Fibroblast of mammary gland (primary cell): Measurements from ENCODE around the gene SEC24D.
"Not testable (repeated sequence)": the region's sequence is repeated elsewhere in the genome, so short reads cannot be mapped to it uniquely, and the experiment has no call there.

Experiments
- DNase-seq: peaks from one replicate; pipeline ENCODE4 v3.0.0-alpha.2; 2010; ENCODE audit warnings: low read depth
- H3K4me3 ChIP-seq: 2 replicates; pipeline ENCODE4 v1.5.1; 2011; ENCODE audit warnings: low read depth, mild to moderate bottlenecking, low read length, moderate library complexity; ENCODE audit not compliant: control insufficient read depth
- TF ChIP-seq, protein P1 (sequence below): conservative IDR thresholded peaks from 2 replicates; pipeline ENCODE4 v1.5.1; 2011; ENCODE audit warnings: low read depth, low read length, inconsistent platforms; ENCODE audit not compliant: control insufficient read depth, insufficient read depth

Gene SEC24D

GRCh38 chr4:118835571-118836300 lies at the start of gene SEC24D:
Gene SEC24D, minus strand, starts transcription at chr4:118836126. Its CDS starts 2,430 bp downstream, at chr4:118833696.
- H3K4me3 ChIP-seq, result peak within 1 kb of the TSS; percentile 98
- DNase-seq, result peak; percentile 85
- TF ChIP-seq, protein P1, sequence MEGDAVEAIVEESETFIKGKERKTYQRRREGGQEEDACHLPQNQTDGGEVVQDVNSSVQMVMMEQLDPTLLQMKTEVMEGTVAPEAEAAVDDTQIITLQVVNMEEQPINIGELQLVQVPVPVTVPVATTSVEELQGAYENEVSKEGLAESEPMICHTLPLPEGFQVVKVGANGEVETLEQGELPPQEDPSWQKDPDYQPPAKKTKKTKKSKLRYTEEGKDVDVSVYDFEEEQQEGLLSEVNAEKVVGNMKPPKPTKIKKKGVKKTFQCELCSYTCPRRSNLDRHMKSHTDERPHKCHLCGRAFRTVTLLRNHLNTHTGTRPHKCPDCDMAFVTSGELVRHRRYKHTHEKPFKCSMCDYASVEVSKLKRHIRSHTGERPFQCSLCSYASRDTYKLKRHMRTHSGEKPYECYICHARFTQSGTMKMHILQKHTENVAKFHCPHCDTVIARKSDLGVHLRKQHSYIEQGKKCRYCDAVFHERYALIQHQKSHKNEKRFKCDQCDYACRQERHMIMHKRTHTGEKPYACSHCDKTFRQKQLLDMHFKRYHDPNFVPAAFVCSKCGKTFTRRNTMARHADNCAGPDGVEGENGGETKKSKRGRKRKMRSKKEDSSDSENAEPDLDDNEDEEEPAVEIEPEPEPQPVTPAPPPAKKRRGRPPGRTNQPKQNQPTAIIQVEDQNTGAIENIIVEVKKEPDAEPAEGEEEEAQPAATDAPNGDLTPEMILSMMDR, result no peak

DNA sequence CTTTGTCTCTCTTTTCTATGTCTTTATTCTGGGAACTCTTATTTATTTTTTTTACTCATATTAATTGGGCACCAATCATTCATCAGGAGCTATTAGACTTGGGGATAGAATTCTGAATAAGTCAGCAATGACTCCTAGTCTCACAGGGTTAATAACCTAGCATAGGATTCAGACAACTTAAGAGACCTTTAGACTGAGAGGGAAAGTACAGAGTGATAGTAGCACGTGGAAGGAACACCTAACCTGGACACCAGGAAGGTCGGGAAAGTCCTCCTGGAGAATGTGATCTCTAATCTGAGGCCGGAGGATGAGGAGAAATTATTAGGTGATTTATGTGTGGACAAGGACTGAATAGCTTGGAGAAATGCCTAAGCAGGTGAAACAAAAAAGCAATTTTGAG lies 48.8 kb upstream of the SEC24D start:
- TF ChIP-seq, protein P1, result no peak

GRCh38 chr4:118883861-118884260 lies 47.9 kb upstream of the SEC24D start:
- H3K4me3 ChIP-seq, result no peak overlapping the region
- TF ChIP-seq, protein P1, result peak; percentile 34
- no peak for DNase-seq

More for the DNA sequence above, 48.8 kb upstream of the SEC24D start:
- DNase-seq, result no peak
- H3K4me3 ChIP-seq, result no peak overlapping the region

GRCh38 chr4:118881512-118882146 lies 45.7 kb upstream of the SEC24D start:
- TF ChIP-seq, protein P1, result no peak
- H3K4me3 ChIP-seq, result no peak overlapping the region
- DNase-seq, result no peak

GRCh38 chr4:118879409-118879808 lies 43.5 kb upstream of the SEC24D start:
- no peak overlapping the region for H3K4me3 ChIP-seq
- TF ChIP-seq, protein P1, result no peak
- no peak for DNase-seq

GRCh38 chr4:118878507-118878906 lies 42.6 kb upstream of the SEC24D start:
- not testable (repeated sequence) for DNase-seq, H3K4me3 ChIP-seq

DNA sequence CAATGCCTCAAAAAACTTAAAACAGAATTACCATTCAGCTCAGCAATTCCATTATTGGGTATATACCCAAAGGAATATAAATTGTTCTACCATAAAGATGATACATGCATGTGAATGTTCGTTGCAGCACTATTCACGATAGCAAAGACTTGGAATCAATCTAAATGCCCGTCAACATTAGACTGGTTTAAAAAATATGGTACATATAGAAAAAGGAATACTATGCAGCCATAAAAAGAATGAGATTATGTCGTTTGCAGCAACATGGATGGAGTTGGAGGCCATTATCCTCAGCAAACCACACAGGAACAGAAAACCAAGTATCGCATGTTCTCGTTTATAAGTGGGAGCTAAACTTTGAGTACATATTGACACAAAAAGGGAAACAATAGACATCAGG lies 41.9 kb upstream of the SEC24D start:
- TF ChIP-seq, protein P1, result no peak
- no peak overlapping the region for H3K4me3 ChIP-seq
- DNase-seq, result no peak
